GM19023 (cell line): ENCODE measurements around the gene PNMT.

Experiments
- ATAC-seq: cut with Tn5 transposase; IDR thresholded peaks from one replicate; pipeline ENCODE4 v1.9.1; 2021; ENCODE audit warnings: mild to moderate bottlenecking, moderate library complexity; ENCODE audit not compliant: unreplicated experiment

Gene PNMT

GRCh38 chr17:39652587-39653315, 15.5 kb upstream of the PNMT start:
- ATAC-seq = no peak

- ATAC-seq = no peak
These were observed 15.0 kb upstream of the PNMT start for GRCh38 chr17:39653316-39653661.

- no peak for ATAC-seq
These were observed 14.5 kb upstream of the PNMT start for GRCh38 chr17:39653662-39654331.

- ATAC-seq = no peak
These were observed 13.1 kb upstream of the PNMT start for GRCh38 chr17:39655105-39655504.

GRCh38 chr17:39658346-39658745, 9.9 kb upstream of the PNMT start:
- no peak for ATAC-seq

GRCh38 chr17:39658760-39659159, 9.5 kb upstream of the PNMT start:
- no peak for ATAC-seq

GRCh38 chr17:39659279-39660010, 8.8 kb upstream of the PNMT start:
- ATAC-seq = no peak

GRCh38 chr17:39660011-39660360, 8.3 kb upstream of the PNMT start:
- ATAC-seq = no peak

- ATAC-seq = no peak
These were observed 7.6 kb upstream of the PNMT start for GRCh38 chr17:39660397-39661385.

GRCh38 chr17:39661744-39662541, 6.3 kb upstream of the PNMT start:
- no peak for ATAC-seq

GRCh38 chr17:39662551-39663339, 5.5 kb upstream of the PNMT start:
- ATAC-seq = no peak

- ATAC-seq = no peak
These were observed 4.9 kb upstream of the PNMT start for GRCh38 chr17:39663340-39663687.

GRCh38 chr17:39663688-39664580, 4.3 kb upstream of the PNMT start:
- no peak for ATAC-seq

- no peak for ATAC-seq
These were observed 3.4 kb upstream of the PNMT start, which contains the start of gene TCAP for GRCh38 chr17:39664581-39665561. TCAP (plus strand) TSS chr17:39665349; CDS start chr17:39665360, 11 bp downstream.

- ATAC-seq = no peak
These were observed 2.5 kb upstream of the PNMT start for GRCh38 chr17:39665642-39666224.

- no peak for ATAC-seq
These were observed 2.0 kb upstream of the PNMT start for GRCh38 chr17:39666231-39666600.
